ENCODE results near the gene TTC3. TPM values are rescaled to one million over a fixed set of nuclear protein-coding genes. Genes with fewer than 3 reads are reported as not detected.

Gene TTC3
- total RNA-seq, 2 experiments from 2014 or later, result 141 to 142 TPM

- DNase-seq (peak in 1 of 14 experiments; percentile 46), ATAC-seq (ENCODE audit: poor library complexity) (peak; percentile 78)
- TF ChIP-seq CTCF (IDR thresholded peaks at IDR 0.05), result peak; percentile 46
- Mint-ChIP-seq H3K9me3 (peaks cover 3% of the 10 kb centered on the region), H3K4me1 (ENCODE audit: low read depth) (peaks cover 72% of the 10 kb centered on the region), H3K27me3 (no peaks in the 10 kb centered on the region), H3K4me3 (peak overlapping the region; percentile 32), H3K36me3 (ENCODE audit: low read depth) (peaks cover 22% of the 10 kb centered on the region), H3K27ac (peak overlapping the region; percentile 16)
- intact Hi-C loops (cut with DNase I, micrococcal nuclease), result no loop called here
- Histone ChIP-seq H3K4me3 (ENCODE audit: low read length) (no peak overlapping the region), H3K36me3 (ENCODE audit: insufficient read depth, low read length) (no peaks in the 10 kb centered on the region), H3K4me1 (ENCODE audit: insufficient read depth, low read length) (peaks cover 7% of the 10 kb centered on the region), H3K27ac (ENCODE audit: low read depth in 1 of 2, low read length in 2 of 2) (no peak overlapping the region), H3K9me3 (ENCODE audit: control insufficient read depth in 1 of 2, insufficient read depth in 1 of 2, low read length in 2 of 2) (no peaks in the 10 kb centered on the region), H3K27me3 (ENCODE audit: control insufficient read depth in 1 of 2, insufficient read depth in 2 of 2, low read length in 2 of 2) (no peaks in the 10 kb centered on the region)
- CTCF ChIA-PET, result interaction anchor here (0.6 to 1.5 kb wide), 6 partner anchors 15 to 751 kb away, joined by 3 to 5 read pairs (median 3); no protein-coding TSS in a partner anchor
- POLR2A ChIA-PET, result no interaction called here
Measured at GRCh38 chr21:37079211-37079824, 6.3 kb downstream of the TTC3 start.

- peaks cover 52% of the 10 kb centered on the region for H3K4me1 Mint-ChIP-seq (ENCODE audit: low read depth)
- Histone ChIP-seq H3K9me3 (ENCODE audit: control insufficient read depth in 1 of 2, insufficient read depth in 1 of 2, low read length in 2 of 2) (no peaks in the 10 kb centered on the region), H3K4me3 (ENCODE audit: low read length) (no peak overlapping the region), H3K4me1 (ENCODE audit: insufficient read depth, low read length) (peaks cover 3% of the 10 kb centered on the region), H3K27ac (ENCODE audit: low read depth in 1 of 2, low read length in 2 of 2) (no peak overlapping the region), H3K36me3 (ENCODE audit: insufficient read depth, low read length) (no peaks in the 10 kb centered on the region), H3K27me3 (ENCODE audit: control insufficient read depth in 1 of 2, insufficient read depth in 2 of 2, low read length in 2 of 2) (no peaks in the 10 kb centered on the region)
- intact Hi-C loops (cut with DNase I, micrococcal nuclease), result loop anchor here in 1 of 2 experiments (10.0 kb wide), 1 partner anchor 82 kb away; no protein-coding TSS in a partner anchor
- H3K27me3 Mint-ChIP-seq, result no peaks in the 10 kb centered on the region
- H3K9me3 Mint-ChIP-seq, result peaks cover 3% of the 10 kb centered on the region
- no peak overlapping the region for H3K4me3 Mint-ChIP-seq
- no peak for TF ChIP-seq CTCF (IDR thresholded peaks at IDR 0.05)
- ChIA-PET POLR2A (no interaction called here), CTCF (interaction anchor here (1.2 kb wide), 1 partner anchor 92 kb away, joined by 5 read pairs; no protein-coding TSS in a partner anchor)
- ATAC-seq (ENCODE audit: poor library complexity), result no peak
- DNase-seq, result no peak
- H3K36me3 Mint-ChIP-seq (ENCODE audit: low read depth), result peaks cover 19% of the 10 kb centered on the region
- H3K27ac Mint-ChIP-seq, result no peak overlapping the region
Measured at GRCh38 chr21:37082375-37082774, 9.3 kb downstream of the TTC3 start.

- Histone ChIP-seq H3K4me1 (ENCODE audit: insufficient read depth, low read length) (peaks cover 3% of the 10 kb centered on the region), H3K27ac (ENCODE audit: low read depth in 1 of 2, low read length in 2 of 2) (no peak overlapping the region), H3K4me3 (ENCODE audit: low read length) (no peak overlapping the region), H3K9me3 (ENCODE audit: control insufficient read depth in 1 of 2, insufficient read depth in 1 of 2, low read length in 2 of 2) (no peaks in the 10 kb centered on the region), H3K36me3 (ENCODE audit: insufficient read depth, low read length) (no peaks in the 10 kb centered on the region), H3K27me3 (ENCODE audit: control insufficient read depth in 1 of 2, insufficient read depth in 2 of 2, low read length in 2 of 2) (no peaks in the 10 kb centered on the region)
- intact Hi-C loops (cut with DNase I, micrococcal nuclease), result loop anchor here in 1 of 2 experiments (10.0 kb wide), 1 partner anchor 82 kb away; no protein-coding TSS in a partner anchor
- H3K4me3 Mint-ChIP-seq, result peak overlapping the region; percentile 1
- no peaks in the 10 kb centered on the region for H3K27me3 Mint-ChIP-seq
- no peak overlapping the region for H3K27ac Mint-ChIP-seq
- ATAC-seq (ENCODE audit: poor library complexity) (no peak), DNase-seq (no peak)
- ChIA-PET CTCF (interaction anchor here (1.2 kb wide), 1 partner anchor 93 kb away, joined by 5 read pairs; no protein-coding TSS in a partner anchor), POLR2A (no interaction called here)
- no peak for TF ChIP-seq CTCF (IDR thresholded peaks at IDR 0.05)
- peaks cover 19% of the 10 kb centered on the region for H3K36me3 Mint-ChIP-seq (ENCODE audit: low read depth)
- peaks cover 3% of the 10 kb centered on the region for H3K9me3 Mint-ChIP-seq
- peaks cover 46% of the 10 kb centered on the region for H3K4me1 Mint-ChIP-seq (ENCODE audit: low read depth)
Measured at GRCh38 chr21:37082856-37083528, 9.9 kb downstream of the TTC3 start.

All from CD4-positive, alpha-beta T cell (primary cell).